Amniotic epithelial cell (primary cell): ENCODE results near the gene RASGRF2.

Experiments
- DNase-seq: peaks from one replicate; pipeline ENCODE4 v3.0.0-alpha.2; 2010; ENCODE audit warnings: low read depth

Gene RASGRF2

DNA sequence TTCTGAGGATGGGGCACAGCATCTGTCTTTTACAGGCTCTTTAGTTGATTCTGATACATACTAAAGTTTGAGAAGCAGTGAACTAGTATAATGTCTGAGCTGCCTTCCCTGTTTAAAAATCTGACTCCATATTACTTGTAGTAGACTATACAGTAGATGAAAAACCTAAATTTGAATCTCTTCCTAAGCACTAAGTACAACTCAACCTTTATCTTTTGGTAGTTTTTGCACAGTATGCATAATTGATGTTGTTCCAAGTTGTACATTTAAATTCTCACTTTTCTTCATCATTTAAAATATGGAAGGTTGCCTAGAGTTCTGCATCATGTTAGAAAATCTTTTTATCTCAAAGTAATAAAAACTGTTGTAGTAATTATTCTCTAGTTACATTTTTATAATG, 174.4 kb downstream of the RASGRF2 start:
- DNase-seq, result no peak

DNA sequence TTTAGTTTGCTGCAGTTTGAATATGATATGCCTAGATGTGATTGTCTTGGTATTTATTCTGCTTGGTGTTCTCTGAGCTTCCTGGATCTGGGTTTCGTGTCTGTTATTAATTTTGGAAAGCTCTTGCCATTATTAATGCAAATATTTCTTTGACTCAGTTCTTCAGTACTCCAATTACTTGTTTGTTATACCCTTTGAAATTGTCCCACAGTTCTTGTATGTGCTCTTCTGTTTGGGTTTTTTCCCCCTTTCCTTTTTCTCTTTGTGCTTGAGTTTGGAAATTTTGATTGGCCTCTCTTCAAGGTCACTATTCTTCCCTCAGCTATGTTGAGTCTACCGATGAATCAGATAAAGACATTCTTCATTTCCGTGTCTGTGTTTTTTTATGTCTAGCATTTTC, 176.4 kb downstream of the RASGRF2 start:
- no peak for DNase-seq

DNA sequence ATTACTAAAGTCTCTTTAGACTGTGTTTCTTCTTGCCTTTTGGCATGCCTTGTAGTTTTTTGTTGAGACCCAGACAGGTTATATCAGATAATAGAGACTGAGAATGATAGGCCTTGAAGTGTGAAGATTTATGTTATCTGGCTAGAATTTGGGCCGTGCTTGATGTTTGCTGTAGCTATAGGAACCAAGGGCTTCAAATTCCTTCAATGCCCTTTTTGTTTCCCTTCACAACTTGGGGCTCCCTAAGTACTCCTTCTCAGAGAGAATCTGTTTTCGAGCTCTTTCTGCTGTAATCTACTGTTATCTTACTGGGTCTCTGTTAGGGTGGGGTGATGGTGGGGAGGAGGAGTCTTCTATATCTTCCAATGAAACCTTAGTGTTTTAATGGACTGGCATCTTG, 177.7 kb downstream of the RASGRF2 start:
- no peak for DNase-seq

DNA sequence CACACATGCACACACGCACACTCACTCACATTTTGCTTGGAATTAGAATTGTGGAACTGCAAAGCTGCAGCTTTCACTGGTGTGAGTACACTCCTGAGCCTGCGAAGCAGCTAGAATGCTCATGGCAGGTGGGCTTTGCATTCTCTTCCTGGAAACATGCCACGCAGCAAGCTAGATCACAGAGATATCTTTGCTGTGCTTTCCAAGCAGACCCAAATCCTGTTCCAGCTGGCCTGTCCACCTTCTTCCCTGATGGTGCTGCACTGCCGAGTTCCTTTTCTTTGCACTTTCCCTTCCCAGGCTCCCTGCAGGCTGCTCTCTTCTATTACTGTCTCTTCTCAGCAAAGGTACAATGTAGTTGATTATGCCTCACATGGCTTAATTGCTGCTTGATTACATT, 180.3 kb downstream of the RASGRF2 start:
- no peak for DNase-seq

DNA sequence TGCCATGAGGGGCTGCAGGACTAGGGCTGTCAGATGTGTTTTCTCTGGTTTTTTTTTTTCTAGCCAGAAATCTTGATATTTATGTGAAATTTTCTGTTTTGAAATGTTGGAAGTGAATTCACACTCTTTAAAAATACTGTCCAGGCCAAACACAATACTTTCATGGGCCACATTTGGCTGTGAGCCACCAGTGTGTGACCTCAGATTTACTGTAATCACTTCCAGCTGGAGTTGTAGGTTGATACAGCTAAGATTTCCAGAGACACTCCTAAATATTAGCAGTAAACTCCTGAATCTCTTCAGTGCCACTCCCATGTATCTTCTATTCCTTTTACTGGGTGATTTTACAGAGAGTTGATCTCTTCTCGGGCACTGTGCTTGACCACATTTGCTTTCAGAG, 180.8 kb downstream of the RASGRF2 start:
- no peak for DNase-seq

DNA sequence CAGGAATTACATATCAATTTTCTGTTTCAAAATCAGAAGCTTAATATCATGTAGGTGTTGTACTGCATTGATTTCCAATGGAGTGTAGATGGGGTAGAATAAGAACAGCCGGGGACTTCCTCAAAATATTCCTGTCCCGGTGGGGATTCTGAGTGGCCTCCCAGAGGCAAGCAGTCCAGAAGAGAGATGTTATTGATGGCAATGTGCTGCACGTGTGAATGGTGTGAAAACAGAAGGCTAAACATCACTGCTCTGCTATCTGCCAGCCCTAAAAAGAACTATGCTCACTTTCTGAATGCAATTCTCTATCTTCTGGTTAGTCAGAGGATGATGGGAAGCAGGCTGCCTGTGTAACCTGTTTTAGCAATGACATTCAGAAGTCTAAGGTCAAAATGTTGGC, 181.9 kb downstream of the RASGRF2 start:
- DNase-seq, result no peak

DNA sequence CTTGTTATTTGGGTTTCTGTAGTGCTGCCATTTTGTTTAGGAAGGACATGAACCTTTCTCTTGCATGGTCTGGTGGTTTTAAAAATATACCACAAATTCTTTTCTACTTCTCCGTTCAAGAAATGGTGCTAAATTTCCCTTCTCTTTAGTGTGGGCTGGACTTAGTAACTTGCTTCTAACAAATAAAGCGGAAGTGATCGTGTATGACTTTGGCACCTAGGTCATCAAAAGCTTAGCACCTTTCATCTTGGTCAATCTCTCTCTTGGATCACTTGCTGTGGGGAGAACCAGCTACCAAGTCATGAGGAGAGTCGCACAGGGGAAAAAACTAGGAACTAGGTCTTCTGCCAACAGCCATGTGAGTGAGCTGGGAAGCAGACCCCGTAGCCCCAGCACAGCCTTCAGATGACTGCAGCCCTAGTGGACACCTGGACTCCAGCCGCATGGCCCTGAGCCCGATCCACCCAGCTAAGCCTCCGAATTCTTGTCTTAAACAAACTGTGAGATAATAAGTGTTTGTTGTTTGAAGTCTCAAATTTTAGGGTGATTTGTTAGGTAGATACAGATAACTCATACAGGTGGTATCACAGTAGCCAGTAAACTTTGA, 185.3 kb downstream of the RASGRF2 start:
- DNase-seq, result no peak

DNA sequence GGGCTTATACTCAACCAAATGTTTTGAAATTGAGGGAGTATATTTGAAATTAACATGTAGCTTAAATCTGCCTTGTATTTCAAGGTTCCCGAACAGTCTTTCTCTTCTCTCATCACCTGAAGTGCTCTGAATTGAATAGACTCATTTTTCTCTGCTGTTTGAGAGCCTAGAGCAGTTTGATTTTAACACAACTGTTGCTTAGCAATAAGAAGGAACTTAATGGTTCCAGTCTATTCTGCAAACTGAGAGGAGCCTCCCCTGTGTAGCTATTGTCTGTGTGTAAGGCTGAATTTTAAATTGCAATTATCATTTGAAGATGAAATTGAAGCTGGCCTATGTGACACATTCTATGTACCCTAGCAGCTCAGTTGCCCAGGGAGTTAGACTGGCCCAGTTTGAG, 185.9 kb downstream of the RASGRF2 start:
- no peak for DNase-seq

DNA sequence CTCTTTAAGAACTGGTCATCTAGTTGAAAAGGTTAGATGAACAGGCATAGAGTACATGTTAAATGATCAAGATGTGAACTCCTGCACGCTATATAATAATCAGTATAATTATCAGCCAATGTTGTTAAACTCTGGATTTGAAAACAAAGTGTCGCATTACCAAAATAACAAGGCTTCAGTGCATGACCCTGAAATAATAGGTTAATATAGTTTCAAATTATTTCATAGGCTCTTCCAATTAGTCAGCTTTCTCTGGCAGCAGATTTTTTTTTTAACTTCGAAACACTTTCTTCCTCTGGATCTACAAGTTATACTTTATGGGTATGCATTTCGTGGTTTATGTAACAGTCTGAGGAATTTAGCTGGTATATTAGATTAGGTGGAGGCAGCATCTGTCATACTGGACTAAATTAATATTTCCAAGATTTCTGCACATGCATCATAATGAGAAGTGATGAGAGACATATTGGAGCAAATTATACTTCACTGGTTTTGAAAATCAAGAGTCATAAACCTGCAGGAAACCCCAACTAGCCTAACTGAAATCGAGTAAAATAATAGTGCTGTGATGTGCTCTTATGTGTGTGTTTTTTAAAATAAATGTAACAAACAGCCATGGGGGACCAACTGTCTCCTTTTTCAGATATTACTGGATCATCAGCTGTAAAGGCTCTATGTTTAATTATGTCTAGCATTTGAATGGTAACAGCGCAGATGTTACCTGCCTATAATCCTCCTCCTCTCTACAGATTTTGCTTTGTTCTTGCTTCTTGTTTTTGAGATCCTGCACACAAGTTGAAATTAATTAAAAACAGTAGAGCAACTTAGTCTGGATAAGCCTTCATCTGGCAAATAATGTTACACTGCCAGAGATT, 187.1 kb downstream of the RASGRF2 start:
- no peak for DNase-seq

DNA sequence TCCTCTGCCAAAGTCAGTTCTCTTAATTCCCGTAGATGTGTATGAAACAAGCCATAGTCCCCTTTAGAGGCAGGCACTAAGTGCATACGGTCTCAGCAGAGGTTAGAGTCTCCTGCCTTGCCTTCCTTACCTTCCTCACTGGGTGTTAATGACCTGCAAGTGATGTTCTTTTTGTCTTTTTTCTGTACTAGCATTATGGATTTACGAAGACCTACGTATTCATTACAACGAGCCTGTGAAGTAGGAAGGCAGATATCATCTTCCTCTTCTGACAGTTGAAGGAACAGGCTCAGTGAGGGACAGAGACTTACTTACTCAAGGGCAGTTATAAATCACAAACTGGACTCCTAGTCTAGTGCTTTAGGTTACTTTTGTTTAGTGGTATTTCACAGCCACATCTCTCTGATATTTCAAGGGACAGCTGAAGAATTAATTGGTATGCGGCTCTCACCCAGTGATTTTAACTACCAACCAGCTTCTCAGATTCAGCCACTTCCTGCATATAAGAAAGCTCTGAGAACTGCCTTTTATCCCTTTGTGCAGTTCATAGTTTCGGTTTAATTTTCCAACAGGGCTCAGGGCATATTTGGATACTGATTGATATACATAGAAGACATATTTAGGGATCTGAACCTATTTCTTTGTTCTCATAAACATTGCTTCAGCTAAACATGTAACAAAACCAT, 187.9 kb downstream of the RASGRF2 start:
- DNase-seq, result no peak

DNA sequence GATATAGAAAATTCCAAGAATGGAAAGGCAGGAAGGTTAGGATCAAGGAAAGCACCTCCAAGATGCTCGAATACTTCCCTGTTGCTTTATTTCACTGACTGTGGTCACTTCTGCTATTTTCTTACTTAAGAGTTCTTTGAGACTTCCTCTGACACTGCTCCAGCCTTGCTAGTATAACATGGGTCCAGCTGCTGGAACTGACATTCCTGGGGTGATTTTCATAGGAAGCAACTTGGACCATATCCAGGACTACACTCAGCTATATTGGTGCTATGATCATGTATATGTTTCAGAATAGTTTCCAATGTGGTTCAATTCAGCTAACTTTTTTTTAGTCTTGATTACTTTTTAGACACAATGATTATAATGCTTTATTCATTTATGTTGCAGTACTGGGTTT, 191.4 kb downstream of the RASGRF2 start:
- peak; percentile 59 for DNase-seq

DNA sequence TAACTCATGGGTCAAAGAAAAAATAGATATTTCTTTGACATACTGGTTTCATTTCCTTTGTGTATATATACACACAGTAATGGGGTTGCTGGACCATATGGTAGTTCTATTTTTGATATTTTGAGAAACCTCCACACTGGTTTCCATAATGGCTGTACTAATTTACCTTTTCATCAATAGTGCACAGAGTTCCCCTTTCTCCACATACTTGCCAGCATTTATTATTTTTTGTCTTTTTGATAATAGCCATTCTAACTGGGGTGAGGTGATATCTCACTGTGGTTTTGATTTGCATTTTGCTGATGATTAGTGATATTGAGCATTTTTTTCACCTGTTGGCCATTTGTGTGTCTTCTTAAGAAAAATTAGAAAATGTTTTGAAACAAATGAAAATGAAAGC, 194.6 kb downstream of the RASGRF2 start:
- DNase-seq, result no peak

DNA sequence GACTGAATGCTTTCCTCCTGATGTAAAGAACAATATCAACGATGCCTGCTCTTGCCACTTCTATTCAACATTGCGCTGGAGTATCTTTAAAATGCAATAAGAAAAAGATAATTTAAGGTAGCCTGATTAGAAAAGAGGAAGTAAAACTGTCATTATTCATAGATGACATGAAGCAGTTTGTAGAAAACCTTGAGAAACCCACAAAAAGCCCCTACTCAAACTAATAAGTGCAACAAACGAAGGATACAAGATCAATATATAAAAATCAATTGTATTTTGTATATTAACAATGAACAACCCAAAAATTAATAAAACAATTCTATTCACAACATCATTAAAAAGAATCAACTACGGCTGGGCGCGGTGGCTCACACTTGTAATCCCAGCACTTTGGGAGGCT, 196.6 kb downstream of the RASGRF2 start:
- DNase-seq, result no peak

DNA sequence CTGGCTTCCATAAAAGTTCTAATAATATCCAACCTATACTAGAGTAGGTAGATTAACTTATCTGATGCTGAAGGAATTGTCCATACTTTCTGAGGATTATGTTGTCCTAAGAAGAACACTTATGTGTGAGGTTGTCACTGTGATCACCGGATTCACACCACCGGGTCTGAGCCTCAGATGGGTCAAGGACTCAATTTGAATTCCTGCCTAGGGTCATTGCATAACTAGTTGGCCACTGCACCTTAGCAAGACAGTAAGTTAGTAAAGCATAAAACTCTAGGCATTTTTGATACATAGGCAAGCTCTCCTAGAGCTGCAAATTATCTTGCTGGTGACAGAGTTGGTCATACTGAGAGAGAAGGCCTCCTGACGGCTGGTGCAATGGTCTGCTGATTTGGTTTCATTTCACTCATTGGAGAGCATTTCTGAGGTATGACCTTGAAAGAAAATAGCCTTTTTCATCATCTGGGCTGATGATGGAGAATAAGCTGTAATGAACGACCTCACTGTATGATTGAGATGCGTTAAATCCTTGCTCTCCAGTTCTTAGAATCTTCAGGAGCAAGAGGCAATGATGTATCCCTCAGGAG, 200.9 kb downstream of the RASGRF2 start:
- DNase-seq, result no peak

DNA sequence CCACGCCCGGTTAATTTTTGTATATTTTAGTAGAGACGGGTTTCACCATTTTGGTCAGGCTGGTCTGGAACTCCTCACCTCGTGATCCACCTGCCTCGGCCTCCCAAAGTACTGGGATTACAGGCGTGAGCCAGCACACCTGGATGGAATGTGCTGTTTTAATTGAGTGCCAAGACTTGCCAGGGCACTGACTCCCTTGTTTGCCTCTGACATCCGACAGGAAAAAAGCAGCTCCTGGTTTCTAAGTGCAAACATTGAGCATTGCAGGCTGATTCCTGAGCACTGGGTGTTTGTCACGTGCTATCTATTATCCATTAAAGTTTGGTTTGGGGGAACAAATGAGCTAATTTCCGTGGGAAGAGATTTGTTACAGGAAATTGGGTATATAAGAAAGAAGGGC, 202.3 kb downstream of the RASGRF2 start:
- DNase-seq, result no peak

DNA sequence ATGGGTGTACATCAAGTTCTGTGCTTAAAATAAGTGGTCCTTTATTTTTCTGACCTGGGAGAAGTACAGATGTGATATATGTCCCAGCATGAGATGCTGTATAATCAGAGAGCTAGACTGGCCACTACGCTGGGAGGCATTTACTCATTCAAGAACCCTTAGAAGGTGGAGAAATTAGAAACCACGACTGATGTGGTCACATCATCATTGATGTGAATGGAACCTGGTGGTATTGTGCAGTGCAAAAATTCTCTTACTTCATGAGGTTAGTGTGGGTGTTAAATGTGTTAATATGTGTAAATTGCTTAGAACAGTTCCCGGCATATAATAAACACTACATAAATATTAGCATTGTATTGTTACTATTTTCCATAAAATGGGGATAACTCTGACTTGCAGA, 203.5 kb downstream of the RASGRF2 start:
- no peak for DNase-seq

DNA sequence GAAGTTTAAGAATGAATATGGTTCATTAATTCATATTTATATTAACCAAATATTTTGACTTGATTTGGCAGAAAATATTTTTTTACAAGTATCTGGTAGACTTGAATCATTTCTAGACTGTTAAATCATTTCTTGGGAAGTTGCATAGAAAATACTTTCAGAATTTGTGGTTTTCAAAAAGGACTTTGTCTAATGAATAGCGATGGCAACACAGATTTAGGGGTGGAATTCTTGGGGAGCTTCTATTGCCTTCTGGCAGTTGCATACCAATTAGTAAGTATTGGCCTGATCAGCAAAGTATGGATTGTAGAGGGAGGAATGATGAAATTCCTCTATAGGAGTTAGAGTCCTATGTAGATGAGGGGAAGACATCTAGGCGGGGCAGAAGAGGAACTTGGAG, 204.3 kb downstream of the RASGRF2 start:
- DNase-seq, result no peak

DNA sequence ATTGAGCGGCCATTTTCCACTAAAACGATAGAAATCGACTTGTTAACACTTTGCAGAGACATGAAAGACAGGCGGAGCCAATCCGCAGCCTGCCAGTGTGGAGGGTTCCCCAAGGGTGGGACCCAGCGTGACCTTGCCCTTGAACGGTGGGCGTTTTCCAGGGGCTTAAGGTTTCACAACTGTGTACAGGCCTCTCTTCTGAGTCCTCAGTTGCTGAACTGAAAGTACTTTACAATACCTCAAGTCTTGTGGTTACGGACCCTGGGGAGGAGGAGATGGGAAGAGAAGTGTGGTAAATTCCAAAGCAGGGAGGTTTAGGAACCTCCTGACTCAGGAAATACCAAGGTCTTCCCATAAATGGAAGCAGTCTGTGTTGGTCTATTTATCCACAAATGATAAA, 204.8 kb downstream of the RASGRF2 start:
- DNase-seq, result peak; percentile 84

DNA sequence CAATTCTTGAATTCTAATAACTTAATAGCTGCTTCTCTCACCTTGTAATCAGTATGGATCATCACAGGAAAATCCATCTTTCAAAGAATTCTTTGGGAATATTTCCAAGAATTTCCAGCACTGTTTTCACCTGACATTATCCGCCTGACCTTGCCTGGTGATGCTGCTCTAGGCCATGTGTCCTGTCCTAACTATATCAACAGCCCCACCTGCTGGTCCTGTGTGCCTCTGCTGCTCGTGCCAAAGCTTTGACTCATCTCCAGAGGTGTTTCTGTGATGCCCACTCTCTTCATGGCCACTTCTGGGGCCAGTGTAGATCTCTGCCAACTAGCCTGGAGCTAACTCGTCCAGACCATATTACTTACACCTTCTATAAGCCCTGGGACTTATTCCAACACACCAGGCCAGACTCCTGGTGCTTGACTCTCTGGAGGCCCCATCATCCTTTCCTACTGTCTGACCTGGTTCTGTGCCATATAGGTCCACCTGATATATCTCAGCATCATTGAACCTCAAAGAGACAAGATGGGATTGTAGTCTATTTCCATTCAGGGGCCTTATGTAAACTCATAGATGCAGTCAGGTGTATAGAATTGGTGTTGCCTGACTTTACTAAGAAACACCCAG, 205.4 kb downstream of the RASGRF2 start:
- peak; percentile 71 for DNase-seq

DNA sequence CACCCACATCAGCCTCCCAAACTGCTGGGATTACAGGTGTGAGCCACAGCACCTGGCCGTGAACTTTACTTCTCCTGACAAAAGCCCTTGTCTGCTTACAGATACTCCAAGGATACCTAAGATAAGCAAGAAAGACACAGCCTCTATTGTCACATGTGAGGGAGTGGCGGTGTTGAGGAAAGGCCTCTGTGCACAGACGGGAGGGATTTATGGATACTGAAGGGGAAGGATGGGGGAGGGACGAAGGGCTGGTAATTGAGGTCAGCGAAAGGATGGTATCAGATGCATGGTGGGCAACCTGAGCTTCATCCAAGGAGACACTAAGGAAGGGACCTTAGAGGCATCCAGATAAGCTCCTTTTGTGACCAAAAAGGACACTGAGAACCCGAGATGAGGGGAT, 206.3 kb downstream of the RASGRF2 start:
- no peak for DNase-seq

DNA sequence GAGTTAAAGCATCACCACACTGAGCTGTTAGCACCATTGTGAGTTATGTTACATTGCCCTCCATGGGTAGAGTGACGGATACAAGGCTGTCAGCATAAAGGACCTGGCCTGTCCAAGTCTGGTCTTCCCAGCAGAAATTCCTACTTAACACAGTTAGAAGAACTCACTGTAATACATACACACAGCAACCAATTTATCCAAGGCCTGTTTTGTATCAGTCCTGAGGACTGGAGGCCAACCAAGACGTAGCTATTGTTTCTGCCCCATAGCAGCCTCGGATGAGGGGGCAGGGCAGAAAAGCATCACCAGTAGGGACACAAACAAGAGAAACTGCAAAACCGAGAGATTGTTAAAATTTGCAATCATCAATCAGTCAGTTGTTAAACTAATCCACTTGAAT, 206.9 kb downstream of the RASGRF2 start:
- DNase-seq, result no peak

DNA sequence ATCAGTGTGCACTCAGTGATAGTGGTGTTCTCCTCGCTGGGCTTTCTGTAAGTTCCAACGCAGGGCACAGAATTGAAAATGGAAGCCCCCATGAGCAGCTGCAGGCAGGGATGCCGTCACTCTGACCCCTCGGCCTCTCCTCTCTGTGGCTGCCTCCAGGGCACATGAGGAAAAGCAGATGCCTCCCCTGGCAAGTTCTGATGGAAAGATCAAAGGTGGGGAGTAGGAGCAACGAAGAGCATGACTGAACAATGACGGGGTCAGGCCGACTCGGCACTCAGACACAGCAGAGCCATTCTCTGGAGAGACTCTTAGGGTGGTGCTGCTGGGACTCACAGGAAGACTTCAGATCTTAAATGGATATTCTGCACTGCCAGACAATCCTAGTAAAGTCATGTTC, 207.4 kb downstream of the RASGRF2 start:
- DNase-seq, result no peak
